ENCODE measurements around the gene LHFPL6. TPM values are rescaled to one million over a fixed set of nuclear protein-coding genes. Genes with fewer than 3 reads are reported as not detected.

LHFPL6 gene
- total and polyA plus RNA-seq, 9 of the 15 experiments (the other 6 are each of a cell fraction or from before 2014, with no cell fraction given) = 0.18 TPM; not detected in 8

- Histone ChIP-seq H3K36me3 (ENCODE audit: control insufficient read depth, insufficient read depth, low read length) (no peaks in the 10 kb centered on the region), H2AFZ (ENCODE audit: low read depth, low read length) (no peak overlapping the region), H4K20me1 (replicated peaks; ENCODE audit: control insufficient read depth, insufficient read depth, low read length) (no peaks in the 10 kb centered on the region), H3K4me1 (replicated peaks in 1 of 2; ENCODE audit: control insufficient read depth in 2 of 2, insufficient read depth in 2 of 2, low read length in 2 of 2) (no peaks in the 10 kb centered on the region), H3K4me2 (ENCODE audit: insufficient read depth, low read length) (no peak overlapping the region), H3K9me3 (replicated peaks; ENCODE audit: control insufficient read depth, insufficient read depth, low read depth, low read length) (no peaks in the 10 kb centered on the region), H3K27ac (ENCODE audit: extremely low read depth, low read depth, low read length) (no peak overlapping the region), H3K9me1 (ENCODE audit: control insufficient read depth, insufficient read depth, low read length) (no peaks in the 10 kb centered on the region), H3K4me3 (no peak overlapping the region), H3K79me2 (ENCODE audit: control insufficient read depth, insufficient read depth, low read length) (no peaks in the 10 kb centered on the region), H3K27me3 (ENCODE audit: control insufficient read depth in 2 of 2, insufficient read depth in 2 of 2, low read length in 2 of 2) (no peaks in the 10 kb centered on the region), H3K9ac (ENCODE audit: insufficient read depth in 1 of 2, low read depth in 2 of 2, low read length in 2 of 2) (no peak overlapping the region)
- intact Hi-C loops (cut with micrococcal nuclease) = no loop called here
- DNase-seq (ENCODE audit: extremely low read depth in 1 of 4, low spot score in 3 of 4) (no peak), FAIRE-seq (no peak), ATAC-seq (no peak)
- CTCF ChIA-PET (ENCODE audit: low intra/inter-chr PET ratio) = no interaction called here
- POLR2A ChIA-PET = interaction anchor here (0.6 kb wide), 1 partner anchor 12 kb away, joined by 4 read pairs; no protein-coding TSS in a partner anchor
- TF ChIP-seq EP400 (IDR thresholded peaks at IDR 0.05) = no peak
- no TSS peak for BruUV-seq (replicated peaks)
- WGBS (ENCODE audit: insufficient coverage, low coverage, missing lambda C conversion rate) = 0% methylated on average over 1 of the region's 1 CpG
- in situ Hi-C loops (cut with MboI) = no loop called here
These were observed 77.5 kb downstream of the LHFPL6 start for GRCh38 chr13:39525506-39525905.

- DNase-seq (ENCODE audit: extremely low read depth in 1 of 4, low spot score in 3 of 4) (no peak), FAIRE-seq (no peak), ATAC-seq (no peak)
- 0% methylated on average over 4 of the region's 4 CpGs for WGBS (ENCODE audit: insufficient coverage, low coverage, missing lambda C conversion rate)
- ChIA-PET CTCF (ENCODE audit: low intra/inter-chr PET ratio) (no interaction called here), POLR2A (no interaction called here)
- intact Hi-C loops (cut with micrococcal nuclease) = no loop called here
- Histone ChIP-seq H3K9me1 (ENCODE audit: control insufficient read depth, insufficient read depth, low read length) (no peaks in the 10 kb centered on the region), H2AFZ (ENCODE audit: low read depth, low read length) (no peak overlapping the region), H3K4me1 (replicated peaks in 1 of 2; ENCODE audit: control insufficient read depth in 2 of 2, insufficient read depth in 2 of 2, low read length in 2 of 2) (no peaks in the 10 kb centered on the region), H4K20me1 (replicated peaks; ENCODE audit: control insufficient read depth, insufficient read depth, low read length) (no peaks in the 10 kb centered on the region), H3K27ac (ENCODE audit: extremely low read depth, low read depth, low read length) (no peak overlapping the region), H3K79me2 (ENCODE audit: control insufficient read depth, insufficient read depth, low read length) (no peaks in the 10 kb centered on the region), H3K27me3 (ENCODE audit: control insufficient read depth in 2 of 2, insufficient read depth in 2 of 2, low read length in 2 of 2) (no peaks in the 10 kb centered on the region), H3K4me3 (no peak overlapping the region), H3K9me3 (replicated peaks; ENCODE audit: control insufficient read depth, insufficient read depth, low read depth, low read length) (no peaks in the 10 kb centered on the region), H3K9ac (ENCODE audit: insufficient read depth in 1 of 2, low read depth in 2 of 2, low read length in 2 of 2) (no peak overlapping the region), H3K36me3 (ENCODE audit: control insufficient read depth, insufficient read depth, low read length) (no peaks in the 10 kb centered on the region), H3K4me2 (ENCODE audit: insufficient read depth, low read length) (no peak overlapping the region)
- in situ Hi-C loops (cut with MboI) = no loop called here
- no TSS peak for BruUV-seq (replicated peaks)
- TF ChIP-seq ZNF584 (CRISPR knock-in tag; IDR thresholded peaks at IDR 0.05; ENCODE audit: low read depth) = no peak
- TF ChIP-seq, protein P1, sequence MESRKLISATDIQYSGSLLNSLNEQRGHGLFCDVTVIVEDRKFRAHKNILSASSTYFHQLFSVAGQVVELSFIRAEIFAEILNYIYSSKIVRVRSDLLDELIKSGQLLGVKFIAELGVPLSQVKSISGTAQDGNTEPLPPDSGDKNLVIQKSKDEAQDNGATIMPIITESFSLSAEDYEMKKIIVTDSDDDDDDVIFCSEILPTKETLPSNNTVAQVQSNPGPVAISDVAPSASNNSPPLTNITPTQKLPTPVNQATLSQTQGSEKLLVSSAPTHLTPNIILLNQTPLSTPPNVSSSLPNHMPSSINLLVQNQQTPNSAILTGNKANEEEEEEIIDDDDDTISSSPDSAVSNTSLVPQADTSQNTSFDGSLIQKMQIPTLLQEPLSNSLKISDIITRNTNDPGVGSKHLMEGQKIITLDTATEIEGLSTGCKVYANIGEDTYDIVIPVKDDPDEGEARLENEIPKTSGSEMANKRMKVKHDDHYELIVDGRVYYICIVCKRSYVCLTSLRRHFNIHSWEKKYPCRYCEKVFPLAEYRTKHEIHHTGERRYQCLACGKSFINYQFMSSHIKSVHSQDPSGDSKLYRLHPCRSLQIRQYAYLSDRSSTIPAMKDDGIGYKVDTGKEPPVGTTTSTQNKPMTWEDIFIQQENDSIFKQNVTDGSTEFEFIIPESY (CRISPR knock-in tag; IDR thresholded peaks at IDR 0.05) = no peak
- TF ChIP-seq, protein P2, sequence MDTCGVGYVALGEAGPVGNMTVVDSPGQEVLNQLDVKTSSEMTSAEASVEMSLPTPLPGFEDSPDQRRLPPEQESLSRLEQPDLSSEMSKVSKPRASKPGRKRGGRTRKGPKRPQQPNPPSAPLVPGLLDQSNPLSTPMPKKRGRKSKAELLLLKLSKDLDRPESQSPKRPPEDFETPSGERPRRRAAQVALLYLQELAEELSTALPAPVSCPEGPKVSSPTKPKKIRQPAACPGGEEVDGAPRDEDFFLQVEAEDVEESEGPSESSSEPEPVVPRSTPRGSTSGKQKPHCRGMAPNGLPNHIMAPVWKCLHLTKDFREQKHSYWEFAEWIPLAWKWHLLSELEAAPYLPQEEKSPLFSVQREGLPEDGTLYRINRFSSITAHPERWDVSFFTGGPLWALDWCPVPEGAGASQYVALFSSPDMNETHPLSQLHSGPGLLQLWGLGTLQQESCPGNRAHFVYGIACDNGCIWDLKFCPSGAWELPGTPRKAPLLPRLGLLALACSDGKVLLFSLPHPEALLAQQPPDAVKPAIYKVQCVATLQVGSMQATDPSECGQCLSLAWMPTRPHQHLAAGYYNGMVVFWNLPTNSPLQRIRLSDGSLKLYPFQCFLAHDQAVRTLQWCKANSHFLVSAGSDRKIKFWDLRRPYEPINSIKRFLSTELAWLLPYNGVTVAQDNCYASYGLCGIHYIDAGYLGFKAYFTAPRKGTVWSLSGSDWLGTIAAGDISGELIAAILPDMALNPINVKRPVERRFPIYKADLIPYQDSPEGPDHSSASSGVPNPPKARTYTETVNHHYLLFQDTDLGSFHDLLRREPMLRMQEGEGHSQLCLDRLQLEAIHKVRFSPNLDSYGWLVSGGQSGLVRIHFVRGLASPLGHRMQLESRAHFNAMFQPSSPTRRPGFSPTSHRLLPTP (IDR thresholded peaks at IDR 0.05; ENCODE audit: borderline replicate concordance, extremely low read depth, insufficient read length) = no peak
- TF ChIP-seq ERF (CRISPR knock-in tag; IDR thresholded peaks at IDR 0.05) = no peak
- TF ChIP-seq CHD1 (IDR thresholded peaks at IDR 0.05; ENCODE audit: low read length) = no peak
- TF ChIP-seq ETV5 (CRISPR knock-in tag; IDR thresholded peaks at IDR 0.05; ENCODE audit: low read depth) = no peak
- TF ChIP-seq MXI1 (IDR thresholded peaks at IDR 0.05; ENCODE audit: low read depth, low read length) = no peak
- TF ChIP-seq ZBTB9 (CRISPR knock-in tag; IDR thresholded peaks at IDR 0.05) = no peak
- no peak for TF ChIP-seq SMARCB1 (IDR thresholded peaks at IDR 0.05; ENCODE audit: insufficient read length, low read depth)
These were observed 78.2 kb downstream of the LHFPL6 start for GRCh38 chr13:39524795-39525194.
